Memory B cell (primary cell): Measurements from ENCODE around the gene CDH4.

Experiments
- ATAC-seq: fragments of 150-1000 bp; cut with Tn5 transposase; 2 replicates; pipeline ENCODE4 v1.10.0; 2021; ENCODE audit warnings: low read depth, mild to moderate bottlenecking, moderate library complexity
- DNase-seq, 2 donors: peaks; one replicate each; pipeline ENCODE4 v3.0.0; 2022; ENCODE audit warnings: low spot score in 2 of 2
- H3K27ac Mint-ChIP-seq: one replicate; pipeline ENCODE4 v1.8.0; 2022; ENCODE audit warnings: mild to moderate bottlenecking, moderate library complexity, mixed read lengths
- H3K27me3 Mint-ChIP-seq: one replicate; pipeline ENCODE4 v1.8.0; 2022; ENCODE audit warnings: mixed read lengths
- H3K36me3 Mint-ChIP-seq: one replicate; pipeline ENCODE4 v1.8.0; 2022; ENCODE audit warnings: mild to moderate bottlenecking, mixed read lengths
- H3K4me1 Mint-ChIP-seq: one replicate; pipeline ENCODE4 v1.8.0; 2022; ENCODE audit warnings: mixed read lengths
- H3K4me3 Mint-ChIP-seq: one replicate; pipeline ENCODE4 v1.8.0; 2022; ENCODE audit warnings: mild to moderate bottlenecking, moderate library complexity, mixed read lengths
- H3K9me3 Mint-ChIP-seq: one replicate; pipeline ENCODE4 v1.8.0; 2022; ENCODE audit warnings: mixed read lengths

Gene CDH4

DNA sequence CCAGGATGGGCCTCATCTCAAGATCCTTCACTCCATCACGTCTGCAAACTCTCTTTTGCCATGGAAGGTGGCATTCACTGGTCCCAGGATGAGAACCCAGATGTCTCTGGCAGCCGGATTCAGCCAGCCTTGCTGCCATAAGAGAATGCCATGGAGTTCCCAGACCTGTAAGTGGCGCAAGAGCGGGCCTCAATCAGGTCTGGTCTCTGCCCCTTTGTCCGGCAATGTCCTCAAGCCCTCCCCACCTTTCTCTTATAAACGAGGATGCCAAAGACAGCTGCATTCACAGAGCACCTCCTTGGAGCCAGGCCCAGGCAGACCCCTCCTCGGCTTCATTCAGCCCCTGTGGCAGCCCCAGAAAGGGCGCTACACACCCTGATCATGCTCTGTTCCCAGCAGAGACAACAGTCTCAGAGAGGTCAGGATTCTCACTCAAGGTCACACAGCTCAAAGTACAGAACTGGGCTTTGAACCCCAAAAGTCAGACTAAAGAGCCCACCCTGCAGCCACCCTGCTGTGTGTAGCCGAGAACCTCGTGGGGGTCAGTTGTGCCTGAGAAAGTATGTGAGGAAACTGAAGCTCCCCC is 549.9 kb downstream of the CDH4 start:
- no peaks in the 10 kb centered on the region for H3K4me1 Mint-ChIP-seq
- no peaks in the 10 kb centered on the region for H3K9me3 Mint-ChIP-seq
- H3K27me3 Mint-ChIP-seq = peaks cover 4% of the 10 kb centered on the region
- H3K4me3 Mint-ChIP-seq = no peak overlapping the region
- no peak for DNase-seq
- H3K36me3 Mint-ChIP-seq = no peaks in the 10 kb centered on the region
- no peak overlapping the region for H3K27ac Mint-ChIP-seq
- no peak for ATAC-seq

GRCh38 chr20:61802721-61803311 is 550.8 kb downstream of the CDH4 start:
- Mint-ChIP-seq H3K27ac (no peak overlapping the region), H3K4me1 (no peaks in the 10 kb centered on the region), H3K27me3 (peaks cover 4% of the 10 kb centered on the region), H3K36me3 (no peaks in the 10 kb centered on the region), H3K4me3 (no peak overlapping the region), H3K9me3 (no peaks in the 10 kb centered on the region)
- ATAC-seq = no peak
- DNase-seq = no peak

- H3K9me3 Mint-ChIP-seq = no peaks in the 10 kb centered on the region
- H3K27ac Mint-ChIP-seq = no peak overlapping the region
- H3K27me3 Mint-ChIP-seq = peaks cover 4% of the 10 kb centered on the region
- DNase-seq = no peak
- ATAC-seq = no peak
- no peak overlapping the region for H3K4me3 Mint-ChIP-seq
- no peaks in the 10 kb centered on the region for H3K4me1 Mint-ChIP-seq
- no peaks in the 10 kb centered on the region for H3K36me3 Mint-ChIP-seq
Measured at GRCh38 chr20:61803416-61803914, 551.4 kb downstream of the CDH4 start.

DNA sequence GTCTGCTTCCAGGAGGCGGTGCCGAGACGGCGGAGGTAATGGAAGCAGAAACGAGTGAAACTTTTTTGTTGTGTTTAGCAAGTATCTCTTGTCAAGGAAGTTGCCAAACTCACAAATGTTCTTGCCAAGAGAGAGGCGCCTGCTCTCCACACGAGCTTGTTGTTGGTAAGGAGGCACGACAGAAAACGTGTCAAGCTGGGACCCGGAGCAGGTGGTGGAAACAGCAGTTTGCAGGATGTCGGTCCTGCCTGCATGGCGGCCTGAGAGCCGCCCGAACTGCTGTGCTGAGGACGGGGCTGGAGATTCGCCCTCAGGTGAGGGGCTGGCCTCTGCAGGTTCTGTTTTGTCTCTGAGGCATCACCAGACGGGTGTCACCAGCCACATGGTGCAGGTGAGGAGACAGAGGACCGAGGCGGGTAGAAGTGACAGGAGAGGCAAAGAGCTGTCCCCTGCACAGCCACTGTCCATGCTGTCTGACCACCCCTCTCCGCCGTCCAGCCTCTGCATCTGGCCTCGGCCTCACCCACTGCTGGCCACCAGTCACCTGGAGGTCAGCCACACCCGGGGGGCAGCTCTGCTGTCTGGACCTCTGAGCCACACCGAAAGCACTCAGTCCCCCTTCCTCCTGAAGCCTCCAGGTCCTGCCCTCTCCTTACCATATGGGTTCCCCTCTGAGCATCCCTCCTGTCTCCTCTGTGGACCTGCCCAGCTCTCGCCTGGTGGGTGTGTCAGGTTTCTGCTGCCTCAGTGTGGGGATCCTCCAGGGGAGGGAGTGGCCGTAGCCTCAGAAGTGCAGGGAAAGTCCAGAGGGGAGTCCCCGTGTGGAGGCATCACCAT is 552.1 kb downstream of the CDH4 start:
- no peak for ATAC-seq
- DNase-seq = no peak
- Mint-ChIP-seq H3K27me3 (peaks cover 4% of the 10 kb centered on the region), H3K4me3 (no peak overlapping the region), H3K4me1 (no peaks in the 10 kb centered on the region), H3K27ac (no peak overlapping the region), H3K36me3 (no peaks in the 10 kb centered on the region), H3K9me3 (no peaks in the 10 kb centered on the region)

DNA sequence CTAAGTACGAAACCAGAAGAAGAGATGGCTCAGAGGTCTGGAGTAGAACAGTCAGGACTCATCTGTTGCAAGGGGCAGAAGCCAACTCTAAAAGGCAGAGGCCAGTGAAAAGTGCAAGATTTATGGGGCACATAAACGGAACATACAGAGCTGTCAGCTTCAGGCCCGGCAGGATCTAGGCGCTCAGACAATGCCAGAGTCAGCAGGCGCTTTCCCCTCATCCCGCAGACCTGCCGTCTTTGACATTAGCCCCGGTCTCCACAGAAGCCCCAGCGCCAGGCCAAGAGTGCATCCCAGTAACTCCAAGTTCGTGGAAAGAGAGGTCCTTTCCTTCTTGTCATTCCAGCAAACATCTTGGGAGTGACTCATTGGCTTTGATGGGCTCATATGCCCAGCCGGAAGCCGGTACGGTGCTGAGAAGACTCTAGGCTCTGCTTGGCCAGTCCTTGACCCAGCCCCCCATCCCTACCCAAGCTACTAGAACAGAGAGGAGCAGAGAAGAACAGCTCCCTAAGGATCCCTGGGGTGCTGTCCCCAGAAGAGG is 552.8 kb downstream of the CDH4 start:
- no peak for DNase-seq

DNA sequence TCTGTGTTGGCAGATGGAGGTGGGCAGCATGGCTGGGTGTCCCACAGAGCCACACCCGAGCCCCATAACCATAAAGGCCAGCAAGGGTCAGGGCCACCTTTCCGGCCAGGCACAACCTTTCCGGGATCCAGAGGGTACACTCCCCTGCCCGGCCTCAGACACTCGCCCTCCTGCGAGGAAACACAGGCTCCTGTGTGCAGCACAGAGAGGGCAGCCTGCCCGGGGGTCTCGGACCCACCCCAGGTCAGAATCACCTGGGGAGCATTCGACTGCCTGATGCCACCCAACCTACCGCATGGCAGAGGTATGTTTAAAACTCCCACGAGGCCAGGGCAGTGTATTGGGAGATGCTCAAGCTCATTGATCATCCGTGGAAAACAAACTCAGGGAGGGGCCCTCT is 553.3 kb downstream of the CDH4 start:
- ATAC-seq (no peak), DNase-seq (no peak)
- no peaks in the 10 kb centered on the region for H3K9me3 Mint-ChIP-seq
- no peaks in the 10 kb centered on the region for H3K36me3 Mint-ChIP-seq
- H3K4me3 Mint-ChIP-seq = no peak overlapping the region
- H3K4me1 Mint-ChIP-seq = no peaks in the 10 kb centered on the region
- no peak overlapping the region for H3K27ac Mint-ChIP-seq
- peaks cover 3% of the 10 kb centered on the region for H3K27me3 Mint-ChIP-seq

More for the DNA sequence above, 552.8 kb downstream of the CDH4 start:
- Mint-ChIP-seq H3K4me1 (no peaks in the 10 kb centered on the region), H3K4me3 (no peak overlapping the region), H3K36me3 (no peaks in the 10 kb centered on the region), H3K27me3 (peaks cover 4% of the 10 kb centered on the region), H3K27ac (no peak overlapping the region), H3K9me3 (no peaks in the 10 kb centered on the region)
- ATAC-seq = no peak

DNA sequence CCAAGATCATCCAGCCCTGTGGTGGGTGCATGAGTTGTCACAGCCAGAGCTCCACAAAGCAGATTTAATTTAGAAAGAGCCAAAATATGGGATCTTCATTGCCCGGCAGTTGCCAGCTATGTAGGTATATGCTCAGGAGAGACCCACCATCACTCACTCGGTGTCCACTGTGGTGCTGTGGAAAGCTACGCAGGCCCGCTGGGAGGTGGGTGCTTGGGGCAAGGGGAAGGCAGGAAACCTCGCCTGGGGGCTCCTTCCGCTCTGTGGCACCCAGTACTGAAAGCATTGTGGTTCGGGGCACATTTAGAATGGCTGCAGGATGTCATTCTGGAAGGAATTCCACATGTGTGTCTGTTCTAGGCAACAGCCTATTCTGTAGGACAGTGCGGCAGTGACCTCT is 553.7 kb downstream of the CDH4 start:
- DNase-seq = no peak
- ATAC-seq = no peak
- Mint-ChIP-seq H3K4me1 (no peaks in the 10 kb centered on the region), H3K27me3 (peaks cover 2% of the 10 kb centered on the region), H3K27ac (no peak overlapping the region), H3K4me3 (no peak overlapping the region), H3K9me3 (no peaks in the 10 kb centered on the region), H3K36me3 (no peaks in the 10 kb centered on the region)

- ATAC-seq = no peak
- Mint-ChIP-seq H3K27ac (no peak overlapping the region), H3K4me1 (no peaks in the 10 kb centered on the region)
Measured at GRCh38 chr20:61806314-61806713, 554.3 kb downstream of the CDH4 start.

DNA sequence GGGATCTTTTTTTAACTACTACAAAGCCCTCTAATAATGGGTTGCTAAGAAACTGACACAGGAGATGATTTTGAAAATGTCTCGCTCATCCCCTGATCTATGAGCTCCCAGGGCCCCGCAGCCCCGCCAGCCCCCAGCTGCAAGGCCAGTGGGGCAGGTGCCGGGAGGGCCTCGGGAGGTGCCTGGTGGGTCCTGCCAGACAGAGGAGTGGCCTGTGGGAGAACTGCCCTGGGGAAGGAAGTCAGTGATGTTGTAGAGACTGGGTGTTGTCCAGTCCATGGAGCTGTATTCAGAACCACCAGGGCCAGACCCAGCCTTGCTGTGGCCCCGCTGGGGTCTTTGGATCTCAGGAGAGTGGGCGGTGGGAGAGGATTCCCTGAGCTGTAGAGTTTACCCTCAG is 554.9 kb downstream of the CDH4 start:
- Mint-ChIP-seq H3K4me1 (no peaks in the 10 kb centered on the region), H3K9me3 (no peaks in the 10 kb centered on the region), H3K27me3 (peaks cover 2% of the 10 kb centered on the region), H3K27ac (no peak overlapping the region), H3K4me3 (no peak overlapping the region), H3K36me3 (no peaks in the 10 kb centered on the region)
- no peak for ATAC-seq
- no peak for DNase-seq

More at GRCh38 chr20:61806314-61806713, 554.3 kb downstream of the CDH4 start:
- H3K27me3 Mint-ChIP-seq = peaks cover 2% of the 10 kb centered on the region
- no peak overlapping the region for H3K4me3 Mint-ChIP-seq
- no peak for DNase-seq
- no peaks in the 10 kb centered on the region for H3K36me3 Mint-ChIP-seq
- no peaks in the 10 kb centered on the region for H3K9me3 Mint-ChIP-seq

- H3K9me3 Mint-ChIP-seq = no peaks in the 10 kb centered on the region
- ATAC-seq (no peak), DNase-seq (no peak)
- H3K27me3 Mint-ChIP-seq = peaks cover 2% of the 10 kb centered on the region
- no peak overlapping the region for H3K4me3 Mint-ChIP-seq
- no peak overlapping the region for H3K27ac Mint-ChIP-seq
- H3K4me1 Mint-ChIP-seq = no peaks in the 10 kb centered on the region
- no peaks in the 10 kb centered on the region for H3K36me3 Mint-ChIP-seq
Measured at GRCh38 chr20:61807471-61808160, 555.6 kb downstream of the CDH4 start.

- no peaks in the 10 kb centered on the region for H3K36me3 Mint-ChIP-seq
- DNase-seq (no peak), ATAC-seq (no peak)
- H3K27ac Mint-ChIP-seq = no peak overlapping the region
- H3K27me3 Mint-ChIP-seq = peaks cover 2% of the 10 kb centered on the region
- no peaks in the 10 kb centered on the region for H3K9me3 Mint-ChIP-seq
- H3K4me1 Mint-ChIP-seq = no peaks in the 10 kb centered on the region
- H3K4me3 Mint-ChIP-seq = no peak overlapping the region
Measured at GRCh38 chr20:61808447-61808846, 556.4 kb downstream of the CDH4 start.

GRCh38 chr20:61809006-61809770 is 557.1 kb downstream of the CDH4 start:
- ATAC-seq (no peak), DNase-seq (no peak)
- Mint-ChIP-seq H3K27me3 (peaks cover 2% of the 10 kb centered on the region), H3K4me1 (no peaks in the 10 kb centered on the region), H3K9me3 (no peaks in the 10 kb centered on the region), H3K36me3 (no peaks in the 10 kb centered on the region), H3K4me3 (no peak overlapping the region), H3K27ac (no peak overlapping the region)

DNA sequence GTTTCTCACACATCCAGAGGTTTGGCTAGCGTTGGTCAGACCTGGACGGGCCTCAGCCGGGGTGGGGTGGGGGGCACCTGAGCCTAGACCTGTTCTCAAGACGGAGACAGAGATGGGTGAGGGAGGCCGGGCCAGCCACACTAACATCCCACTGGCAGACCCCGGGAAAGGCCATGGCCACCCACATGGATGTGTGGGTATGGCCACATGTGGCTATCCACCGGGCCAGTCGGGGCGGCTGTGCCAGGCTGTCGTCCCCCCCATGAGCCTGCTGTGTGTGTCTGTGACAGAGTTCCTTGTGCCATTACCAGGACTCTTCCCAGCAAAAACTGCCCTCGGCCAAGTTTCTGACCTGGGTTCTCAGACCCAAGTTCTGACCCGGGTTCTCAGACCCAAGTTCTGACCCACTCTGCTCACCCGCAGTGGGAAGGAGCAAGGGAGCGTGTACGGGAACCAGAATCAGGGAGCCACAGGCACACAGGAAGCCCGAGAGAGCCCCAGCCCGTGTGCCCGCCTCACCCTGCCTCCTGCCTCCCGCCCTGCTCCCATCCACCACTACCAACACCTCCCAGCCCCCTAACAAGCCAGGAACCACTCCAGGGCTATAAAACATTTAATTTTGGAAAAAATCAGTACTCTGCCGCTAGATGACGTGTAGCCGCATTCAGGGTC is 558.1 kb downstream of the CDH4 start:
- ATAC-seq = no peak
- Mint-ChIP-seq H3K9me3 (no peaks in the 10 kb centered on the region), H3K27ac (no peak overlapping the region)

More for the DNA sequence above, 558.1 kb downstream of the CDH4 start:
- H3K27me3 Mint-ChIP-seq = no peaks in the 10 kb centered on the region
- H3K4me3 Mint-ChIP-seq = no peak overlapping the region
- DNase-seq = no peak
- H3K4me1 Mint-ChIP-seq = no peaks in the 10 kb centered on the region
- no peaks in the 10 kb centered on the region for H3K36me3 Mint-ChIP-seq
